Endometrial microvascular endothelial cells (primary cell): ENCODE measurements around the gene UTF1. TPM values are rescaled to one million over a fixed set of nuclear protein-coding genes. Genes with fewer than 3 reads are reported as not detected.

Experiments
- in situ Hi-C: cut with HindIII; loops from 2 replicates; pipeline ENCODE4 v1.10.0; 2017; ENCODE audit warnings: low sequenced_read_pairs, low pct_unique_long_range_greater_than_20kb; ENCODE audit errors: inconsistent ontology term
- total RNA-seq: library from RNA; depleted of rRNA; stranded (reverse); fragments of >200 nt; gene quantifications from one replicate; pipeline ENCODE4 v1.2.3, GENCODE V29; 2015; ENCODE audit errors: inconsistent ontology term

Gene UTF1
- total RNA-seq, 1 donor from 2014 or later: not detected

DNA sequence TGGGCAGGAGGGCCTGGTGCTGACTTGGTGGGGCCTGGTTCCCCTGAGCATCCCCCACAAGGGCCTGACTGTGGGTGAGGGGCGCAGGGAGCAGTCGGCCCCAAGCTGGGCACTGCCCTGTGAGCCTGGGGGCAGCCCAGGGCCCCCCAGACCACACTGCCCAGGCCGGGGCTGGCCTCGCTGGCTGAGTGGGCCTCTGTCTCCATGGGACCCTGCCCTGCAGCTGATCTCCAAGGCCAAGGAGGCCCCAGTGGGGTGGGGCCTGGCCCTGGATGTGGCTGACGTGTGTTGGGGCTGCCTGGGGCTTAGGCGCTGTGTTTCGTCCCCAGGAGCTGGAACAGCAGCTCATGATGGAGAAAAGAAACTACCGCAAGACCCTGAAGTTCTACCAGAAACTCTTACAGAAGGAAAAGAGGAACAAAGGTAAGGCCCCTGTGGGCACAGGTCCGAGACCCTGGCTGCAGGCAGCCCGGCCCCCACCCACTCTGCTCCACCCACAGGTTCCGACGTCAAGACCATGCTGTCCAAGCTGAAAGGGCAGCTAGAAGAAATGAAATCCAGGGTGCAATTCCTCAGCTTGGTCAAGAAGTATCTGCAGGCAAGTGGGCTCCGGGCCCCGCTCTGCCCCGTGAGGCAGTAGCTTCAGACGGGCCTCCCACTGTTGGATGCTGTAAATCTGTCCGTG lies 23.5 kb upstream of the UTF1 start:
- in situ Hi-C loops: no loop called here

DNA sequence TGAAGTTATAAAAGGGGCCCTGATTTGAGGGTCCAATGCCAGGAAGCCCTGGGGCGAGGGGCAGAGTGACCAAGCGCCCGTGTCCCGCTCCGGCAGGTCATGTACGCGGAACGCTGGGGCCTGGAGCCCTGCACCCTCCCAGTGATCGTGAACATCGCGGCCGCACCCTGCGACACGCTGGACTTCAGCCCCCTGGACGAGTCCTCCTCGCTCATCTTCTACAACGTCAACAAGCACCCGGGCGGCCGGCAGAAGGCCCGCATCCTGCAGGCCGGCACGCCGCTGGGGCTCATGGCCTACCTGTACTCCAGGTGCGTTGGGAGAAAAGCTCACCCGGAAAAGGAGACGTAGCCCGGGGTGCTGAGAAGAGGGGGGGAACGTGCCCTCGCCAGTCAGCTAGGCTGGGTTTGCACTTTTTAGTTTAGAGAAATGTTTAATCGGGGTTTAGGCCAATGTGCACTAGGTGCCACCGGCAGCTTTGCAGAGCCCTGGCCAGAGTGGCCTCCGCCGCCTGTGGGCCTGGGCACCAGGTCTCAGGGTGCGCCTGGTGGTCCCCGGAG lies 22.9 kb upstream of the UTF1 start:
- in situ Hi-C loops: no loop called here

DNA sequence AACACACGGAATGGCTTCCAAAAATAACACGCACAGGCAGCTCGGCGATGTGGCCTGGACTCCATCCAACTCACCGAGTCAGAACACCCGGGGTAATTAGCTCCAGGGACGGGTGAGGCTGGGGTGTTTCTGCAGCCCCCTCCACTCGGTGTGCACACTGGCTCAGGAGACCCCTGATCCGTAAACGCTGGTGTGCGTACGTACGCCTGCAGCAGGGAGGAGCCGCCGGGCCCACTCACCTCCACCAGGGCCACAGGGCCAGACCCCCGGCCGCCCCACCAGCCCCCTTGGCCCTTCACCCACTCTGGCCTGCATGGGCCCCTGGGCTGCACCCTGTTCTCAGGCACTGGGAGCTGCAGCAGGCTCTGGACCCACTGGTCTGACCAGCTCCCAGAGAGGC lies 22.4 kb upstream of the UTF1 start:
- in situ Hi-C loops: no loop called here

DNA sequence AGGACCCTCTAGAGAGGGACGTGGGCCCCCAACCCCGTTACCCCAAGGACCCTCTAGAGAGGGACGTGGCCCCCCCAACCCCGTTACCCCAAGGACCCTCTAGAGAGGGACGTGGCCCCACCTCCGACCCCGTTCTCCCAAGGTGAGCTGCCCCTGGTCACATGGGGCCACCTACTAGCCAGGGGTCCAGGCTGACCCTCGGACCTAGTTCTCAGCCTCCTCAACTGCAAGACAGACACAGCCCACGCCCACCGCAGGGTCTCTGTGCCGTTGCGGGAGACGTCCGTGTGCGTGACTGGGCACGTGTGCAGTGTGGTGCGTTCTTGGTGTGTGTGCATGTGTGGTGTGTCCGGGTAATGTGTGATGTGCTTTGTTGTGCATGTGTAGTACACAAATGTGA lies 21.6 kb upstream of the UTF1 start:
- in situ Hi-C loops: no loop called here

DNA sequence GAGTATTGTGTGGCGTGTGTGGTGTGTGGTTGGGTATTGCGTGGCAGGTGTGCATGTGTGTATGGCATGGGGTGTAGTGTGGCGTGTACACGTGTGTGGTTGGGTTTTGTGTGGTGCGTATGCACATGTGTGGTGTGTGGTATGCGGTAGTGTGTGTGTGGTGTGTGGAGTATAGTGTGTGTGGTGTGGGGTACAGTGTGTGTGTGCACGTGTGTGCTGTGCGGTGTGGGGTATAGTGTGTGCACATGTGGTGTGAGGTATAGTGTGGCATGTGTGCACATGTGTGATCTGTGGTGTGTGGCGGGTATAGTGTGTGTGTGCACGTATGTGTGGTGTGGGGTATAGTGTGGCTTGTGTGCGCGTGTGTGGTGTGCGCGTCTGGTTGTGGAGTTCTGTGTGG lies 20.9 kb upstream of the UTF1 start:
- in situ Hi-C loops: no loop called here

DNA sequence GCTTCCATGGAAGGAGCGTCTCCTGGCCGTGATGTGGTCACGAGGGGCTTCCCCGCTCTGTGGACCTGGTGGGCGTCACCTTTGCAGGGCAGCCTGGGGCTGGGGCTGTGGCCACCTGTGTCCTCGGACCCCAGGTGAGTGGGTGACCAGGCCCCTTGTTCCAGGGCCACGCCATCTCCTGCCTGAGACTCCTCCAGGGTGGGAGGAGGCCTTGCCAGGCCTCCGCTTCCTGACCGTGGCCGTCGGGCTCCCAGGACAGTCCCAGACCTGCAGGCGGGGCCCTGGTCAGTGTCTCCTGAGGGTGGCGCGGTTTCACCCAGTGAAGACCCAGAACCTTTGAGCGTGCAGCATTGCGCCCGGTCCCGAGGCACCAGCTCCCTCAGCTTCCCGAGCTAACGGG lies 20.4 kb upstream of the UTF1 start:
- in situ Hi-C loops: no loop called here

DNA sequence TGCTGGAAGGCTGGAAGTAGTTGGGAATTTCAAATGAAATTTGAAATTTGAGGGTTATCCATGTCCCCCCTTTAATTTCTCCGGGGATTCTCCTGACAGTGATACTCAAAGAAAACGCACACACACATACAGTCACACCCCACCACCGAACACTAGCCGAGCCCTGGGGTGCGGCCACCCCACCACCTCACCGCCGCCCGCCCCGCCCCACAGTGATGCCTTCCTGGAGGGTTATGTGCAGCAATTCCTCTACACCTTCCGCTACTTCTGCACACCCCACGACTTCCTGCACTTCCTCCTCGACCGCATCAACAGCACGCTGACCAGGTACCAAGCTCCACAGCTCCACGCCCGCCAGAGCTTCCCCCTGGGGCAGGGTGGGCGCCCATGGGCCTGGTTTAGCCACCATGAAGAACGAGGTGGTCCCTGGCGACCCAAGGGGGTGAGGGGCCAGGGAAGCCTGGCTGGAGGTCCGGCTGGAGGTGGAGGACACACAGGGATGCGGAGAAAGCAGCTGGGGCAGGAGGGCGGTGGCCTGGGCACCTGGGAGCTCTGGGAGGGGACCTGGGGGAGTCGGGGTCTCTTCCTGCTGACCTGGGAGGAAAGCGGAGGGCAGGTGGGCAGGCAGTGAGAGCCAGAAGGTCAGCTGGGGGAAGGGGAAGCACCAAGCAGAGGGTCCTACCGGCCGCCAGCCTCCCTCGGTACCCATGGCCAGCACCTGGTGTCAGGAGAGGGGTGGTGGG lies 19.4 kb upstream of the UTF1 start:
- in situ Hi-C loops: no loop called here

DNA sequence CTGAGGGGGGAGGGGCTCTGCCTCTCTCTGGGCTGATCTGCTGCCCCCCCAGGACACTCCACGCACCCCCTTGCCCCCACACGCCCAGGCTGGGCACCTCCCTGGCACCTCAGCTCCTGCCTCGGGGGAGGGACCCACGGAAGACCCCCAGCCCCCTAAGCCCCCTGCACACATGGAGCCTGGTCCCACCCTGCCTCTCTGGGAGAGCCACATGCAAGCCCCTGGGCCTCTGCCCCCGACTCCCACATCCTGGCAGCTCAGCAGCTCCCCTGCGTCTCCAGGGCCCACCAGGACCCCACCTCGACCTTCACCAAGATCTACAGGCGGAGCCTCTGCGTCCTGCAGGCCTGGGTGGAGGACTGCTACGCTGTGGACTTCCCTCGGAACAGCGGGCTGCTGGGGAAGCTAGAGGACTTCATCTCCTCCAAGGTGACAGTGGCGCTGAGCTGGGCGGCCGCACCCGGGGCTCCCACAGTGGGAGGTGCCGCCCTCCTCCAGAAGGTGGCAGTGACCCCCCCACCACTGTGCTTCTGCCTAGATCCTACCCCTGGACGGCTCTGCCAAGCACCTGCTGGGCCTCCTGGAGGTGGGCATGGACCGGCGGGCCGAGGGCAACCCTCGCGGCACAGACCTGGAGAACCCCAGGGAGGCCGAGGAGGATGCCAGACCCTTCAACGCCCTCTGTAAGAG lies 18.7 kb upstream of the UTF1 start:
- in situ Hi-C loops: no loop called here

DNA sequence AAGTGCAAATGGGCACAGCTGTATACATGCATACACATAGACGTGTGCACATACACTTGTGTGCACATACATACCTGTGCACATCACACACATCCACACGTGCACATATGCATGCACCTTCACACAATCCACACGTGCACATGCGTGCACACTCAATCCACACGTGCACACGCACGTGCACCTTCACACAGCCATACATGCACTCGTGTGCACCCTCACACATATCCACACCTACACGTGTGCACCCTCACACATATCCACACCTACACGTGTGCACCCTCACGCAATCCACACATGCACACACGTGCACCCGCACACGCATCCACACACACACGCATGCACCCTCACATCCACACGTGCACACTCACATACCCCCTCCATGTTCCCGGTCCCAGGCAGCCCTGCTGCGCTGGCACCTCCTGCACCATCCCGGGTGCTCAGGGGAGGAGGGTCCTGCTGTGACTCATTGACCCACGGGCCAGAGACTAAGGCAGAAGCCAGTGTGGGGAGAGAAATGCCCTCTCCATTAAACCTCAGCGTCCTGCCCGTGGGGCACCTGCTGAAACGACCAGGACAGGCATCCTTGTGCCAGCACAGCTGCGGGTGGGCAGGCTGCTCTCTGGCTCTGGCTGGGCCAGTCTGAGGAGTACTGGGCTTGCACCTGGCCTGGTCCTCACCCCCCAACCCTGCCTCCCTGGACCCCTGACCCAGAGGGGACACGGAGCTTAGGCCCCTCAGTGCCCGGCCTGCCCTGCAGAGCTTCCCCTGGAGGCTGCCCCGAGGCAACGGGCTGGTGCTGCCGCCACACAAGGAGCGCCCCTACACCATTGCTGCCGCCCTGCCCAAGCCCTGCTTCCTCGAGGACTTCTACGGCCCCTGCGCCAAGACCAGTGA lies 17.8 kb upstream of the UTF1 start:
- in situ Hi-C loops: no loop called here

DNA sequence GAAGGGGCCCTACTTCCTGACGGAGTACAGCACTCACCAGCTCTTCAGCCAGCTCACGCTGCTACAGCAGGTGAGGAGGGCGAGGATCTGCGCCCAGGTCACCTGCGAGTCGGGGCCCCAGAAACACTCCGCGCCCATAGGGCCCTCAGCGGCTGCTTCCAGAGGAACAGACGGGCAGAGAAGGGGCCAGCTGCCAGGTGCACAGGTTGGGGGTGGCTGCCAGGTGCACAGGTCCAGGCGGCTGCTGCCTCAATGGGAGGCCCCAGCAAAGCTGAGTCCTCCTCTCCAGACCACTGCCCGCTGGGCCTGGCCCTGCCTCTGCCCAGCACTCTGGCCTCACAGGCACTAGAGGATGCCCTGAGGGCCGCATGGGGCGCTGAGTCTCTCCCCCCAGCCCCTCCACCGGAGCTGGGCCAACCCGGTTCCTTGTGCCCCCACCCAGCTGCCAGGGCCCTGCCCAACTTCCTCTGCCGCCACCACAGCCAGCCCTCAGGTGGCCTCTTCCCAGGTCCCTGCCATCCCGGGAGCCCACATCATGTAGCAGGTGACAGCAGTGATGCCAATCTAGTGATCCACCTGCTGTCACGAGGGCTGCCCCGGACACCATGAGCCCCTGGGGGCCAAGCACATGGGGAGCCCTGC lies 17.0 kb upstream of the UTF1 start:
- in situ Hi-C loops: no loop called here

DNA sequence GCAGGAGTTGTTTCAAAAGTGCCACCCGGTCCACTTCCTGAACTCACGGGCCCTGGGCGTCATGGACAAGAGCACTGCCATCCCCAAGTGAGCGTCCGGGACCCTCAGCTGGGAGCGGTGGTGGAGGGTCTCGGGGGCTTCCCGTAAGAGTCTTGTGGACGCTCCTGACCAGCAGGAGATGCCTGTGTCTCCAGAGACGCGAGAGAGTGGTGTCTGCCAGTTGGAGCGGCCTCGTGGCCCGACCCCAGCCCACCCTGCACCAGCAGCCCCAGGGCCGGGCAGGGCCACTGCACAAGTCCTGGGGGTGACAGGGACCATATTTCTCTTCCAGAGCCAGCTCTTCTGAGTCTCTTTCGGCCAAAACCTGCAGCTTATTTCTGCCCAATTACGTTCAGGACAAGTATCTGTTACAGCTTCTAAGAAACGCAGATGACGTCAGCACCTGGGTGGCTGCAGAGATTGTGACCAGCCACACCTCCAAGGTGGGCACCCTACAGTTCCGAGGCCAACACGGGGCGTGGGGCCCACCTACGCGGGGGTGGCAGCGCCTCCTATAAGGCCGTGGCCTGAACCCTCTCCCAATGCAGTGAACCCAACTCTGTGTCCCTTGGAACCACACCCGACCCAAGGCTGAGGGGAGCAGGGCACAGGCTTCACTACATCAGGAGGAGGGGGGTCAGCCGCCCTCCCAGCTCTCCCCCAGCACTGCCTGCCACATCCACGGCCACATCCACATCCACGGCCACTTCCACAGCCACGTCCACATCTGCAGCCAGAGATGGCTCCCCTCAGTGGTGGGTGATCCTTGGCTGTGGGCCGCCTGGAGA lies 16.2 kb upstream of the UTF1 start:
- in situ Hi-C loops: no loop called here

DNA sequence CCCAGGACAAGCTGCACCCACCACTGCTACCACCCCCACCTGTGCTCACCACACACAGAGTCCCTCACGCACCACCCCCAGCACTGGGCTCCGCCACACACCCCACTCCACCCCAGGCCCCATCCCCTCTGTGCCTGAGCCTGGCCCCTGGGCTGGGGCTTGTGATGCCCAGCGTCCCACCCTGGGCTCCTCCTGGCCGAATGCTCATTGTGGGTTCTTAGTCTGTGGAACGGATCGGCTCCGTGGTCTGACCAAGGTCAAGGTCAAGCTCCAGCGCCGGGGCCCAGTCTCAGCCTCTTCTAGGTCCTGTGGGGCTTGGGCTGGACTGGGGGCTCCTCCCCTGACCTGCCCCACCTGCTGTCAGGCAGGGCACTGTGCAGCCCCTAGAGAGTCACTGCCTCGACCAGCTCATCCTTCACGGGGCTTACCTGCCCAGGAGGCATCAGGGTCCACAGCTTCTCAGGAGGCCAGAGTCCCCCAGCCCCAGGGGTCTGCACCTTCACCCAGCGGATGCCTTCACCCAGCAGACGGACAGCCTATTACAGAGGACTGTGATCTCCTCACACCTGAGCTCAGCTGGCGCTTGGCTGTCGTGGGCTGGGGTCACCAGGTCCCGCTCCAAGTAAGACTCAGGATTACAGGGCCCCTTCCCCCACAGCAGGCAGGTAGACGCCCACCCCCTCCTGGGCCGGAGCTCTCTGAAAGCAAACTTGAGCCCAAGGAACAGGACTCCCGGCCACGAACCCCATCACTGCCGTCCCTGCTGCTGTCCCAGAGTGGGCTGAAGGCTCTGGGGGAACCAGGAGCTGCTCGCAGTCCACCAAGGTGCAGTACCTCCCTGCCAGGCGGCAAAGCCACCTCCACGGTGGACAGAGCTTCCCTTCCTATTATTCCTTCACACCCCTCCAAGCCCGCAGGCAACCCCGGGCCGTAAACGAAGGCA lies 15.3 kb upstream of the UTF1 start:
- in situ Hi-C loops: no loop called here

DNA sequence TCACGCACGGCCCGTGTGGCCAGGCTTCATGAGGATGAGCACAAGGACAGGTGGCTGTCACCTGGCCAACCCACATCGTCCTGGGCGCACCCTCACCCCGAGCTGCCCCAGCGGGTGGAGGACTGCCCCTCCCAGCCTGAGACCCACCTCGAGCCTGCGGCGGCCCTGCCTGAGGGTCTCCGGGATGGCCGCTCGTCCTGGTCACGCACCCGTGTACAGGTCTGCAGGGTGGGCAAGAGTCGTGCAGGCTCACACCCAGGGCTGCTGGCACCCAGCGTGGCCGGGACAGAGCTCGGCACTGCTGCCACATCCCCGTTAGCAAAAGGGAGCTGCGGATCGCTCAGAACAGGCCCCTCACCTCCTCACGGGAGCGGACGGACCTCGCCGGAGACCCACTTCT lies 14.4 kb upstream of the UTF1 start:
- in situ Hi-C loops: no loop called here

DNA sequence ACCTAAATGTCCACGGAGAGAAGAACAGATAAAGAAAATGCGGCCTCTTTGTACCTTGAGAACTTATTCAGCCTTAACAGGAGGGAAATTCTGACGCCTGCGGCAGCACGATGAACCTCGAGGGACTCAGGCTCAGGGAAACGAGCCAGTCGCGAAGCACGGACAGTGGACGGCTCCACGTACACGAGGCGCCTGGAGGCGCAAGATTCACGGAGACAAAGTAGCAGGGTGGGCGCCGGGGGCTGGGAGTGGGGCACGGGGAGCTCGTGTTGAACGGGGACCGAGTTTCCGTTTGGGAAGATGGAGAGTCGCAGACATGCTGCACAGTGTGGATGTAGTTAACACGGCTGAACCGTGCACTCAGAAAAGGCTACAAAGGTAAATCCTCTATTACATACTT lies 13.2 kb upstream of the UTF1 start:
- in situ Hi-C loops: no loop called here

DNA sequence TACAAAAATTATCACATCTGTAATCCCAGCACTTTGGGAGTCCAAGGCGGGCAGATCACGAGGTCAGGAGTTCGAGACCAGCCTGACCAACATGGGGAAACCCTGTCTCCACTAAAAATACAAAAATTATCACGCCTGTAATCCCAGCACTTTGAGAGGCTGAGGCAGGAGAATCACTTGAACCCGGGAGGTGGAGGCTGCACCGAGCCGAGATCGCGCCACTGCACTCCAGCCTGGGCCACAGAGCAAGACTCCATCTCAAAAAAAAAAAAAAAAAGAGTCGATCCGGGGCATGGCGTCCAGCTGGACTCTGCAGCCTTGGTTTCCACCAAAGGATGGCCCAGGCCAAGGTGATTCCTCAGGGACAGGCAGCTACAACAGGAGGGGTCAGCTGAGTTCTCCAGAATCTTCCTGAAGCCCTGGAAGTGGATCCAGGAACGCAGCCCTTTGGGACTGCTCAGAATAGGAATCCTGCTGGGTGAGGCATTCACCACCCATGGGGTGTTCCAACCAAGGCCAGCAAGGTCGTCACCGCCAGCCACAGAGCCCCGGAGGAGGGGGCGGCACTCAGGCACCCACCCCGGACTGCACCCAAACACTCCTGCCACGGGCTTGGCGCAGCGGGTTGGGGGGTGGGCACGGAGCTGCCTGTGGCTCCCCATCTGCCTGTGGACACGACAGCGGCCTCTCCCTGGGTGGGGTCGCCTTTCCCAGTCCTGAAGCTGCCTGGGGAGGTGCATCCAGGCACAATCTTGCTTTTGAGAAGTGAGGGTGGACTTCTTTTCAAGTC lies 12.0 kb upstream of the UTF1 start:
- in situ Hi-C loops: no loop called here

DNA sequence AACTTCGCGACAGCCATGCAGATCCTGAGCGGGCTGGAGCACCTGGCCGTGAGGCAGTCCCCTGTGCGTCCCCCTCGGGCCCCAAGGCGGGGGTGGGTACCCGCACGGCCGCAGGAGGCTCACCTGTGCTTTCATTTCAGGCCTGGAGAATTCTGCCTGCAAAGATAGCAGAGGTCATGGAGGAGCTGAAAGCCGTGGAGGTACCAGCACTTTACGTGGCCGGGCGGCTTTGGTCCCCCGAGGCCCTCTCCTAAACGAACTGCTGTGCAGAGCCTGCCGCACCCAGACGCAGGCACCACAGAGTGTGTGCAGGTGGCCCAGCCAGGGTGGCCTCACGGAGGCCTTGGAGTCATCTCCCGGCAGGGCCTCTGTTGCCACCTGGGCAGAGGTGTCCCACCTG lies 11.1 kb upstream of the UTF1 start:
- in situ Hi-C loops: no loop called here
